Peyer's patch (tissue), 4 donors: ENCODE results near the gene CAPS.

ENCODE experiments used
- CTCF ChIP-seq, 6 experiments: fragments of 450-650 bp in 4 of 6; fragments of 200-600 bp in 2 of 6; sonication (generic) in 1 of 6; IDR thresholded peaks; one replicate each; pipeline ENCODE4 v1.5.1; 2017 to 2019; ENCODE audit warnings: antibody characterized with exemption in 6 of 6, mild to moderate bottlenecking in 3 of 6, moderate library complexity in 1 of 6
- POLR2A ChIP-seq, 2 donors: fragments of 450-650 bp; IDR thresholded peaks; one replicate each; pipeline ENCODE4 v1.5.1; 2017; ENCODE audit warnings: antibody characterized with exemption in 2 of 2, mild to moderate bottlenecking in 2 of 2, moderate library complexity in 2 of 2

GRCh38 chr19:5873617-5874199 lies 40.3 kb upstream of the CAPS start:
- no peak for TF ChIP-seq CTCF (IDR thresholded peaks at IDR 0.05)
- TF ChIP-seq POLR2A (IDR thresholded peaks at IDR 0.05) = no peak
